B cell (primary cell): Measurements from ENCODE around the gene GFPT2.

Source experiments
- CTCF ChIP-seq: fragments of 200-600 bp; IDR thresholded peaks from one replicate; pipeline ENCODE4 v1.8.0; 2022; ENCODE audit warnings: antibody characterized with exemption, mild to moderate bottlenecking
- EZH2 ChIP-seq: IDR thresholded peaks from 2 replicates; pipeline ENCODE4 v1.6.1; 2012; ENCODE audit warnings: borderline replicate concordance, low read depth, mild to moderate bottlenecking, moderate library complexity, low read length; ENCODE audit not compliant: insufficient read depth, poor library complexity, severe bottlenecking

- TF ChIP-seq CTCF (no peak), EZH2 (no peak)
Measured at GRCh38 chr5:180389252-180390101, 36.3 kb upstream of the GFPT2 start.
